Measurements from ENCODE around the gene ALKBH5. TPM values are rescaled to one million over a fixed set of nuclear protein-coding genes. Genes with fewer than 3 reads are reported as not detected.

The ALKBH5 gene
- total RNA-seq, 2 donors from 2014 or later: 94.8 to 130 TPM

DNA sequence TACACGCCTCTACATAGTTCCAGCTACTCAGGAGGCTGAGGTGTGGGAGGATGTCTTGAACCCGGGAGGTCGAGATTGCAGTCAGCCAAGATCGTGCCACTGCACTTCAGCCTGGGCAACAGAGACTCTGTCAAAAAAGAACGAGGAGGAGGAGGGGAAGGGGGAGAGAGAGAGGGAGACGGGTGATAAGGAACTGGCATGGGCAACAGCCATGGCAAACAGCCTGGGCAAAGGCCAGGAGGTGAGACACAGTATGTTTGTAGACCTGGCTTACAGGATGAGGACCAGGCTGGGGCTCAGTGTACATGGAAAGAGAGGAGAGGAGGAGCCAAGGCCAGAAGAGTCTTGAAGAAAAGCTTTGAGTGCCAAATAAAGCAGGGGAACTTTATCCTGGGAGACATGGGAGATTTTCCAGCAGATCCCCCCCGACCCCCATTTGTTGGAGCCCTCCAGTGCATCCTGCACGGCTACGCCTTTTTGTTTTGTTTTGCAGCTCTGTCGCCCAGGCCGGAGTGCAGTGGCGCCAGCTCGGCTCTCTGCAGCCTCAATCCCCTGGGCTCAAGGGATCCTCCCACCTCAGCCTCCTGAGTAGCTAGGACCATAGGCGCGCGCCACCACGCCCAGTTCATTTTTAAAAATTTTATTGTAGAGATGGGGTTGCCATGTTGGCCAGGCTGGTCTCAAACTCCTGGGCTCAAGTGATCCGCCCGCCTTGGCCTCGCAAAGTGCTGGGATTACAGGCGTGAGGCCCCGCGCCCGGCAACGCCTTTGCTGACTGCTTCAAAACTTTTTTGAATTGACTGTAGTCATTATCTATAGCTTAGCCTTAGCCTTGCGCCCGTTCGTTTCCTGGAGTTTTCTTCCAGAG is 1.3 kb upstream of the ALKBH5 start:
- Histone ChIP-seq H3K9me3 (no peaks in the 10 kb centered on the region), H3K27ac (peak overlapping the region; percentile 99), H3K9ac (ENCODE audit: low read depth in 2 of 2, low read length in 2 of 2) (peak overlapping the region; percentile 71 to 77), H3K4me3 (peak overlapping the region; percentile 91), H3K36me3 (no peaks in the 10 kb centered on the region), H3K27me3 (no peaks in the 10 kb centered on the region), H3K4me1 (peaks cover 26% of the 10 kb centered on the region)
- TF ChIP-seq, protein P1, sequence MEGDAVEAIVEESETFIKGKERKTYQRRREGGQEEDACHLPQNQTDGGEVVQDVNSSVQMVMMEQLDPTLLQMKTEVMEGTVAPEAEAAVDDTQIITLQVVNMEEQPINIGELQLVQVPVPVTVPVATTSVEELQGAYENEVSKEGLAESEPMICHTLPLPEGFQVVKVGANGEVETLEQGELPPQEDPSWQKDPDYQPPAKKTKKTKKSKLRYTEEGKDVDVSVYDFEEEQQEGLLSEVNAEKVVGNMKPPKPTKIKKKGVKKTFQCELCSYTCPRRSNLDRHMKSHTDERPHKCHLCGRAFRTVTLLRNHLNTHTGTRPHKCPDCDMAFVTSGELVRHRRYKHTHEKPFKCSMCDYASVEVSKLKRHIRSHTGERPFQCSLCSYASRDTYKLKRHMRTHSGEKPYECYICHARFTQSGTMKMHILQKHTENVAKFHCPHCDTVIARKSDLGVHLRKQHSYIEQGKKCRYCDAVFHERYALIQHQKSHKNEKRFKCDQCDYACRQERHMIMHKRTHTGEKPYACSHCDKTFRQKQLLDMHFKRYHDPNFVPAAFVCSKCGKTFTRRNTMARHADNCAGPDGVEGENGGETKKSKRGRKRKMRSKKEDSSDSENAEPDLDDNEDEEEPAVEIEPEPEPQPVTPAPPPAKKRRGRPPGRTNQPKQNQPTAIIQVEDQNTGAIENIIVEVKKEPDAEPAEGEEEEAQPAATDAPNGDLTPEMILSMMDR (IDR thresholded peaks at IDR 0.05): no peak
- peak; percentile 64 for DNase-seq
- intact Hi-C loops (cut with DNase I): no loop called here

DNA sequence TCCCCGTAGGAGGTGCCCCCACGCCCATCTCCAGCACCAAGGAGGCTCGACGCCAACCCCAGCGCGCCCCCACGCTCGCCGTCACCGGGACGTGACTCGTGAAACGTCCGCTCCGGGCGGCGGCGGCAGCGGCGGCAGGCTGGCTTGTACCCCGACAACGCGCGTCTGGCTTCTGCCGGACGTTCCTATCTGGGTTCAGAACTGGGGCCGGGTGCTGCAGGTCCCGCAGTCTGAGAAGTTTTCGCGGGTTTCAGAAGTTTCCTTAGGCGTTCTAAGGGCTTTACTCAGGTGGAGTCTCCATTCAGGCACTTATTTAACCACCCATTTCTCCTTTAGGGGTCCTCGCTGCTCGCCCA is 672 bp upstream of the ALKBH5 start:
- intact Hi-C loops (cut with DNase I): no loop called here
- Histone ChIP-seq H3K4me1 (peaks cover 32% of the 10 kb centered on the region), H3K4me3 (peak overlapping the region; percentile 91), H3K27ac (peak overlapping the region; percentile 99), H3K9ac (ENCODE audit: low read depth in 2 of 2, low read length in 2 of 2) (peak overlapping the region; percentile 71 to 77), H3K9me3 (no peaks in the 10 kb centered on the region), H3K27me3 (no peaks in the 10 kb centered on the region), H3K36me3 (no peaks in the 10 kb centered on the region)
- peak; percentile 87 for DNase-seq
- TF ChIP-seq, protein P1 (IDR thresholded peaks at IDR 0.05): no peak

DNA sequence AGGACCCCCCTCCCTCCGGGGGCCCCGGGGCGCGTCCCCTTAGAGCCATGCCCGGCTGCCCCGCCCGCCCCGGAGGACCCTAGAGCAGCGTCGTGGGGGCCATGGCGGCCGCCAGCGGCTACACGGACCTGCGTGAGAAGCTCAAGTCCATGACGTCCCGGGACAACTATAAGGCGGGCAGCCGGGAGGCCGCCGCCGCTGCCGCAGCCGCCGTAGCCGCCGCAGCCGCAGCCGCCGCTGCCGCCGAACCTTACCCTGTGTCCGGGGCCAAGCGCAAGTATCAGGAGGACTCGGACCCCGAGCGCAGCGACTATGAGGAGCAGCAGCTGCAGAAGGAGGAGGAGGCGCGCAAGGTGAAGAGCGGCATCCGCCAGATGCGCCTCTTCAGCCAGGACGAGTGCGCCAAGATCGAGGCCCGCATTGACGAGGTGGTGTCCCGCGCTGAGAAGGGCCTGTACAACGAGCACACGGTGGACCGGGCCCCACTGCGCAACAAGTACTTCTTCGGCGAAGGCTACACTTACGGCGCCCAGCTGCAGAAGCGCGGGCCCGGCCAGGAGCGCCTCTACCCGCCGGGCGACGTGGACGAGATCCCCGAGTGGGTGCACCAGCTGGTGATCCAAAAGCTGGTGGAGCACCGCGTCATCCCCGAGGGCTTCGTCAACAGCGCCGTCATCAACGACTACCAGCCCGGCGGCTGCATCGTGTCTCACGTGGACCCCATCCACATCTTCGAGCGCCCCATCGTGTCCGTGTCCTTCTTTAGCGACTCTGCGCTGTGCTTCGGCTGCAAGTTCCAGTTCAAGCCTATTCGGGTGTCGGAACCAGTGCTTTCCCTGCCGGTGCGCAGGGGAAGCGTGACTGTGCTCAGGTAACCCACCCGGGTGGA is 759 bp downstream of the ALKBH5 start:
- Histone ChIP-seq H3K36me3 (no peaks in the 10 kb centered on the region), H3K27ac (peak overlapping the region; percentile 99), H3K4me1 (peaks cover 37% of the 10 kb centered on the region), H3K4me3 (peak overlapping the region; percentile 91), H3K9me3 (no peaks in the 10 kb centered on the region), H3K9ac (ENCODE audit: low read depth in 2 of 2, low read length in 2 of 2) (peak overlapping the region; percentile 86 to 97), H3K27me3 (no peaks in the 10 kb centered on the region)
- peak; percentile 56 for DNase-seq
- TF ChIP-seq, protein P1 (IDR thresholded peaks at IDR 0.05): no peak
- intact Hi-C loops (cut with DNase I): no loop called here

DNA sequence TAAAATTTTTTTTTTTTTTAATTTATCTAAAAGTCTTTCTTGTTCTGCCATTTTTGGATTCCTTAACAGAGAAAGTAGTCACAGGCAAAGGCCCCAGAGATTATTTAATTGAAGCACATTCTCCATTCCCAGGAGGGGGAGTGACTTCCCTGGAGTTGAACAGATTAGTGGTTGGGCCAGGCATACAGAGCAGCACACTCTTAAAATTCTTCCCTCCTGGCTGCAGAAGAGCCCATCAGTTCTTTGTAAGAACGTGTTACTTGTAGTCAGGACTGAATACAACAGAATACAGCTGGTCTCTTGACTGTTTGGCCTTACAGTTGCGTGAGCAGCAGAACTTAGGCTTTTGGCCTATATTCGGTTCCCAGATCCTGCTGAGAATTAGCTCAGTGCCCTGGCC is 1.8 kb downstream of the ALKBH5 start:
- Histone ChIP-seq H3K36me3 (no peaks in the 10 kb centered on the region), H3K9ac (ENCODE audit: low read depth in 2 of 2, low read length in 2 of 2) (peak overlapping the region; percentile 86 to 97), H3K4me3 (peak overlapping the region; percentile 91), H3K4me1 (peaks cover 37% of the 10 kb centered on the region), H3K9me3 (no peaks in the 10 kb centered on the region), H3K27ac (no peak overlapping the region), H3K27me3 (no peaks in the 10 kb centered on the region)
- TF ChIP-seq, protein P1 (IDR thresholded peaks at IDR 0.05): no peak
- intact Hi-C loops (cut with DNase I): no loop called here
- DNase-seq: no peak

DNA sequence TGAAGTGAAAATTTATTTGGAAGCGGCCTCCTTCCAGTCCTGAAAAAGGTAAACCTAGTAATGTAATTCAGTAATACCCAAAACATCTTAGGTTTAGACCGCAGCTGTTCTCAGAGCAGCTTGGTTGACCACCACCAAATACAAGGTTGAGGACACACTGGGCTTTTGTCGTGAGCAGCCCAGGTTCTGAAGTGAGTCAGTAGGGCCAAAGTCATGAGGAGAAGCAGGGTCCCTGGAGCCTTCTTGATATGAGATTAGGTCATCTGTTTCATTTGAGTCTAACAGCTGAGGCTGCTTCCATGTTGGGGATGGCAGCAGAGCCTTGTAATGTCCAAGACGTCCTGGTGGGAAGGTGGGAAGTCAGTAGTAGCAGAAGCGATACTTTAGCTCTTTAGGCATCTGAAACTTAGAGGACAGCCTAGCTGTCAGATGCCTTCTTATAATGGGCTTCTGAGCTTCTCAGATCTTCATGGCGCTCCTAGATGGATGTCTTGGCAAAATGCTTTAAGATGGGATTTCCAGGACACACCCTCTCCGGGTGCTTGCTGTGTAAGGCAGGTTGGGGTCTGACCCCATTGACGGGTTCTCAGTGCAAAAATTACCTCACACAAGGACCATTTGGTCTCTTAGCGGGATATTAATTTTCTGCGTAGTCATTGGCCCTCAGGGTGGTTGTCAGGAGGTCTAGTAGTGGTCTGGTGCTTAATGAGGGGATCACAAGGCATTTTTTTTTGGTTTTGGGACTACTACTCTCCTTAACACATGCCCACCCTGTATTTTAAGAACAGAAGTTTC is 2.4 kb downstream of the ALKBH5 start:
- Histone ChIP-seq H3K9ac (ENCODE audit: low read depth in 2 of 2, low read length in 2 of 2) (peak overlapping the region; percentile 56 to 86), H3K4me1 (peaks cover 37% of the 10 kb centered on the region), H3K36me3 (no peaks in the 10 kb centered on the region), H3K27me3 (no peaks in the 10 kb centered on the region), H3K27ac (peak overlapping the region; percentile 30), H3K9me3 (no peaks in the 10 kb centered on the region), H3K4me3 (peak overlapping the region; percentile 91)
- intact Hi-C loops (cut with DNase I): no loop called here
- TF ChIP-seq, protein P1 (IDR thresholded peaks at IDR 0.05): no peak
- DNase-seq: no peak

All from colonic mucosa (tissue), 4 donors.